ENCODE results near the gene GDF10.

GDF10 gene

GRCh38 chr10:47329855-47330254, 29.9 kb downstream of the GDF10 start:
- in situ Hi-C loops (cut with HindIII; ENCODE audit: low sequenced_read_pairs): no loop called here

GRCh38 chr10:47330366-47330765, 30.4 kb downstream of the GDF10 start:
- in situ Hi-C loops (cut with HindIII; ENCODE audit: low sequenced_read_pairs): no loop called here

DNA sequence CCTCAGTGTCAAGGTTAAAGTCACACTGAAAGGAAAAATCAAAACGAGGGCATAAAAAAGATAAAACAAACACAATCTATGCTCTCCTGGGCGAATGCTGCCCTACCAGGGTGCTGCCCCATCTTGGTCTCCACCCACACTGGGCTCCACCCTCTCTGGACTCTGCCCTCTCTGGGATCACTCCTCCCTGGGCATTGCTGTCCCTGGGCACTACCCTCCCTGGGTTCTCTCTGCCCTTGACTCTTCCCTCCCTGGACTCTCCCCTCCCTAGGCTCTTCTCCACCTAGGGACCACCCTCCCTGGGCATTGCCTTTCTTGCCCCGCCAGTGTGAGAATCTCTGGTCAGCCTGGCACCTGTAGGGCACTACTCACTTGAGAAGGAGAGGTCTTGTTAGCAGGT, 30.8 kb downstream of the GDF10 start:
- in situ Hi-C loops (cut with HindIII; ENCODE audit: low sequenced_read_pairs): no loop called here

- in situ Hi-C loops (cut with HindIII; ENCODE audit: low sequenced_read_pairs): no loop called here
These were observed 31.5 kb downstream of the GDF10 start for GRCh38 chr10:47331491-47331890.

- in situ Hi-C loops (cut with HindIII; ENCODE audit: low sequenced_read_pairs): no loop called here
These were observed 32.0 kb downstream of the GDF10 start for GRCh38 chr10:47331954-47332353.

- in situ Hi-C loops (cut with HindIII; ENCODE audit: low sequenced_read_pairs): no loop called here
These were observed 32.4 kb downstream of the GDF10 start for GRCh38 chr10:47332371-47332770.

GRCh38 chr10:47332946-47333345, 32.9 kb downstream of the GDF10 start:
- in situ Hi-C loops (cut with HindIII; ENCODE audit: low sequenced_read_pairs): no loop called here

DNA sequence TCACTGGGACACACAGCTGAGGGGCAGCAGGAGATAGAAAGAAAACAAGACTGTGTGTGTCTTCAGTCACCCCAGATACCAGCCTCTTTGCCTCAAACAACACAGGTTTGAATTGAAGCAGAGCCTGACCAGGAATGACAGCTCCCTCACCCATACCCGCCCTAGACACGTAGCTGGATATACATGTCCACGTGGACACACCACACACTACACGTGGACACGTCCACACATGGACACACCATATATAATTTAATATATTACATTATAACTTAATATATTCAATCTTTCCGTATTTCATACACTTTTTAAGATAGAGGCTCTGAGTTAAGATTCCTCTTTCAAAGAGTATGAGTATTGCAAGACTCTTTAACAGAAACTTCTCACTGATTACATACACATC, 33.5 kb downstream of the GDF10 start:
- in situ Hi-C loops (cut with HindIII; ENCODE audit: low sequenced_read_pairs): no loop called here

DNA sequence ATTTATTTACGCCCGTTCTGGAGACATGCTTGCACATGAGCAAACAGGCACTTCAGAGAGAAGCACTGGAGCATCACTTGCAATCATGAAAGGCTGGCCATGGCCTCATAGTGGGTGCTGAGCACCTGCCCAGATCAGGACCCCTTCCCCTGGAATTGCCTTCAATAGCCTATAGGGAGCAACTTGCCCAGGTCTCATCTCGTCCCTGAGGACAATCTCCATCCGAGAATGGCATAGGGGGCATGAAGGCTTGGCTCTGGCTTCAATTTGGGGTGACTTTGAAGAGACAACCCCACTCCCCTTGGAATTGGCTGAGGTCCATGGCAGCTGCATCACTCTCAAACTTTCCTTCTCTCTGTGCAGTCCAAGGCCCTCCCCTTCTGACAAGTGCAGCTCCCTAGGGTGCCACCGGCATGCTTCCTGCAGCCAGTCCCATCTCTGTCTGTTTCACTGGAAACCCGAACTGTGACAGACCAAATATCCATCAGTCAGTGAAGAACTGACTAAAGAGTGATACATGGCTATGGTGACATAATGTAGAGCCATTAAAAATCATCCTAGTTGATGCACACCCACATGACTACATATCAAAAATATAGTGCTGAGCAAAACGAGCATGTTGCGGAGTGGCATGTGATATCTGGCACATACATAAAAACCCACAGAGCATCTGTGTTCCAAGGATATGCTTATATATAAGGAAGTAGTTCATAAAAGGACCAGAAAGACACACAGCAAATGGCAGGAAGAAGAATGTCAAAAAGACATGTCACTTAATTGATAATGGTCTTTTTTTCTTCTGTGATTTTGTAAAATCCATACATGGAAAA, 34.7 kb downstream of the GDF10 start:
- in situ Hi-C loops (cut with HindIII; ENCODE audit: low sequenced_read_pairs): no loop called here

- in situ Hi-C loops (cut with HindIII; ENCODE audit: low sequenced_read_pairs): no loop called here
These were observed 35.9 kb downstream of the GDF10 start for GRCh38 chr10:47335906-47336305.

- in situ Hi-C loops (cut with HindIII; ENCODE audit: low sequenced_read_pairs): no loop called here
These were observed 36.6 kb downstream of the GDF10 start for GRCh38 chr10:47336387-47337134.

GRCh38 chr10:47337310-47337709, 37.3 kb downstream of the GDF10 start:
- in situ Hi-C loops (cut with HindIII; ENCODE audit: low sequenced_read_pairs): no loop called here

- in situ Hi-C loops (cut with HindIII; ENCODE audit: low sequenced_read_pairs): no loop called here
These were observed 39.3 kb downstream of the GDF10 start for GRCh38 chr10:47339186-47339735.

GRCh38 chr10:47339759-47340607, 40.0 kb downstream of the GDF10 start:
- in situ Hi-C loops (cut with HindIII; ENCODE audit: low sequenced_read_pairs): no loop called here

DNA sequence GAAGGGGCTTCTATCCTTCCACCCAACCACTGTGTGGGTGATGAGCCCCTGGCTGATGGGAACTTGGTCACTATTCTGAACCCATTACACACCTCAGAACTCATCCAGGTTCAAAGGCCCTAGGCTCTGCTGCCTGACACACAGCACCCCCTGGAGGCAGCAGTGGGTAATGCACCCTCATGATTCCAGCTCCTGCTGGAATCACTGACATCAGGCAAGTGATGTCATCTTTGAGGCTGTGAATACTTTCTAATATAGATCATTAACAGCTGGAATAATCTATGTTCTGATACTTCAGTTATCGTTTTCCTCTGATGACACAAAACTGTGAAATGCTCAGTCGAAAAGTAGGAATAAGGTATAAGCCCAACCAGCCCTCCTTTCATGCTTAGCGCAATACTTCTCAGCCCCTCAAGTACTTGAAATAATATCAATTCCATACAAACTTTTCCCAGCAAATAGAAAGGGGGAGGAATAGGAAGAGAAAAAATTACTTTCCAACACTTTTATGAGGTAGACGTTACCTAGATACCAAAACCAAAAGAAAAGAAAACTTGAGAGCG, 40.7 kb downstream of the GDF10 start:
- in situ Hi-C loops (cut with HindIII; ENCODE audit: low sequenced_read_pairs): no loop called here

GRCh38 chr10:47344996-47345870, 45.2 kb downstream of the GDF10 start:
- in situ Hi-C loops (cut with HindIII; ENCODE audit: low sequenced_read_pairs): no loop called here

GRCh38 chr10:47346581-47347302, 46.7 kb downstream of the GDF10 start:
- in situ Hi-C loops (cut with HindIII; ENCODE audit: low sequenced_read_pairs): no loop called here

GRCh38 chr10:47347303-47347675, 47.3 kb downstream of the GDF10 start:
- in situ Hi-C loops (cut with HindIII; ENCODE audit: low sequenced_read_pairs): no loop called here

GRCh38 chr10:47348138-47348651, 48.2 kb downstream of the GDF10 start, which contains the start of gene RBP3:
TSS of gene RBP3 (plus strand) at chr10:47348363. CDS start at chr10:47348485, 122 bp downstream.
- in situ Hi-C loops (cut with HindIII; ENCODE audit: low sequenced_read_pairs): no loop called here
